Fibroblast of pulmonary artery (primary cell): Measurements from ENCODE around the gene FRAS1.

Source experiments
- DNase-seq: peaks from one replicate; pipeline ENCODE4 v3.0.0-alpha.2; 2010; ENCODE audit warnings: low read depth
- H3K4me3 ChIP-seq: replicated peaks from 2 replicates; pipeline ENCODE4 v1.5.1; 2011; ENCODE audit warnings: low read depth, mild to moderate bottlenecking, control low read depth, low read length, moderate library complexity
- TF ChIP-seq, protein P1 (sequence below): IDR thresholded peaks from 2 replicates; pipeline ENCODE4 v1.5.1; 2011; ENCODE audit warnings: mild to moderate bottlenecking, control low read depth, low read length, inconsistent platforms; ENCODE audit errors: missing control alignments

The FRAS1 gene

DNA sequence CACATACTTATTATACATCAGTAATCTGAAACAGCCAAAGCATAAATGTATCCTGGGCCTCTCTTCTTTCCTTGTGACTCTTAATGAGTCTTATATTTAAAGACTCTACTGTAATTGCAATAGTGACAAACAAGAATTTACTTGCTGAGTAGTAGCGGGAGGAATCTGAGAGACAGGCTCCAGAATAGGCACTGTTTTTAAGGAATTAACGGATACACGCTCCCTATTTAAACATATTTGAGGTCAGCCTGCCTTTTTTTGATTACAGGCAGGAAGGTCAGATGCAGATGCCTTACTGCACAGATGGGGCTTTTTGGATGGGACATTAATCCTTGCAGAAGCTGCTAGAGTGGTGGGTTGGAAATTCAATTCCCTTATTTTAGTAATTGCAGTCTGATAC lies 298.2 kb downstream of the FRAS1 start:
- no peak for DNase-seq
- TF ChIP-seq, protein P1, sequence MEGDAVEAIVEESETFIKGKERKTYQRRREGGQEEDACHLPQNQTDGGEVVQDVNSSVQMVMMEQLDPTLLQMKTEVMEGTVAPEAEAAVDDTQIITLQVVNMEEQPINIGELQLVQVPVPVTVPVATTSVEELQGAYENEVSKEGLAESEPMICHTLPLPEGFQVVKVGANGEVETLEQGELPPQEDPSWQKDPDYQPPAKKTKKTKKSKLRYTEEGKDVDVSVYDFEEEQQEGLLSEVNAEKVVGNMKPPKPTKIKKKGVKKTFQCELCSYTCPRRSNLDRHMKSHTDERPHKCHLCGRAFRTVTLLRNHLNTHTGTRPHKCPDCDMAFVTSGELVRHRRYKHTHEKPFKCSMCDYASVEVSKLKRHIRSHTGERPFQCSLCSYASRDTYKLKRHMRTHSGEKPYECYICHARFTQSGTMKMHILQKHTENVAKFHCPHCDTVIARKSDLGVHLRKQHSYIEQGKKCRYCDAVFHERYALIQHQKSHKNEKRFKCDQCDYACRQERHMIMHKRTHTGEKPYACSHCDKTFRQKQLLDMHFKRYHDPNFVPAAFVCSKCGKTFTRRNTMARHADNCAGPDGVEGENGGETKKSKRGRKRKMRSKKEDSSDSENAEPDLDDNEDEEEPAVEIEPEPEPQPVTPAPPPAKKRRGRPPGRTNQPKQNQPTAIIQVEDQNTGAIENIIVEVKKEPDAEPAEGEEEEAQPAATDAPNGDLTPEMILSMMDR, result no peak

GRCh38 chr4:78356251-78356786 lies 299.2 kb downstream of the FRAS1 start:
- TF ChIP-seq, protein P1, result no peak
- DNase-seq, result no peak
- H3K4me3 ChIP-seq, result no peak overlapping the region

More for the DNA sequence above, 298.2 kb downstream of the FRAS1 start:
- no peak overlapping the region for H3K4me3 ChIP-seq

GRCh38 chr4:78357122-78357521 lies 300.0 kb downstream of the FRAS1 start:
- TF ChIP-seq, protein P1, result no peak
- no peak for DNase-seq
- no peak overlapping the region for H3K4me3 ChIP-seq

GRCh38 chr4:78360466-78360865 lies 303.3 kb downstream of the FRAS1 start:
- TF ChIP-seq, protein P1, result no peak
- no peak overlapping the region for H3K4me3 ChIP-seq
- no peak for DNase-seq

GRCh38 chr4:78361621-78362120 lies 304.5 kb downstream of the FRAS1 start:
- TF ChIP-seq, protein P1, result no peak
- no peak overlapping the region for H3K4me3 ChIP-seq
- no peak for DNase-seq

DNA sequence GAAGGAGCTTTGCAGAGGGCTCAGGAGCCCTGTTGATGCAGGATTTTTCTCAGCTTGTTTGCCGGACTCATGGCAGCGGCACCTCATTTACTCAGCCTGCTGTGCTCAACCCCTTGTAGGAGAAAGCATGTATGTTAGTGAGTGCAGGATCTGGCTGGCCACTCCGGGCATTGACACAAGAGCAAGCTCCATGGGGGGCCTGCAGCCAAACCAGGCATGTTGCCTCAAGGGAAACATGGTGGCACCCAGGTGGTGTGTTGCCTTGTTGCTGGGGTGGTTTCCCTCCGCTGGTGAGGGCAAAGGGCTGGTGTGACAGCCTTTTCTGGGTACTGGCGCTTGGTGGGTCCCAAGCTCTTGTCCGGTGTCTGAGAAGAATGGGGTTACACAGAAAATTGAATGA lies 305.2 kb downstream of the FRAS1 start:
- no peak for DNase-seq
- no peak overlapping the region for H3K4me3 ChIP-seq
- TF ChIP-seq, protein P1, result no peak

GRCh38 chr4:78363031-78363570 lies 306.0 kb downstream of the FRAS1 start:
- DNase-seq, result no peak
- no peak overlapping the region for H3K4me3 ChIP-seq
- TF ChIP-seq, protein P1, result no peak
